SK-N-SH (cell line): Measurements from ENCODE around the gene TSC22D1. TPM values are rescaled to one million over a fixed set of nuclear protein-coding genes. Genes with fewer than 3 reads are reported as not detected.

Source experiments
- CTCF ChIA-PET: fragments of 300-600, 350-600 bp; formaldehyde crosslinking; extraction: SDS; loops from one replicate; lab custom pipeline; 2021; lab: Yijun Ruan, JAX
- POLR2A ChIA-PET: fragments of 350-600 bp; sonication (Branson Sonifier 250); formaldehyde crosslinking; extraction: SDS; loops from one replicate; lab custom pipeline; 2020; ENCODE audit warnings: antibody characterized with exemption, inconsistent platforms; lab: Yijun Ruan, JAX
- DNase-seq: peaks from one replicate; pipeline ENCODE4 v3.0.0; 2012
- H2AFZ ChIP-seq: fragments of 200-600 bp; sonication (generic); 2 replicates; pipeline ENCODE4 v1.8.1; 2016; ENCODE audit warnings: antibody characterized with exemption, mild to moderate bottlenecking, low read depth
- H3F3A ChIP-seq: fragments of 200-600 bp; sonication (generic); replicated peaks from 2 replicates; pipeline ENCODE3; 2016; ENCODE audit warnings: antibody characterized with exemption, mild to moderate bottlenecking; ENCODE audit not compliant: insufficient read depth
- H3K27ac ChIP-seq, 2 experiments: fragments of 200-500 bp in 1 of 2; fragments of 200-600 bp in 1 of 2; sonication (Bioruptor generic) in 1 of 2; sonication (generic), shearing (Covaris generic) in 1 of 2; 2 replicates each; pipeline versions ENCODE4 v1.5.1 to v1.6.1; 2014 to 2016; ENCODE audit warnings: low read depth in 2 of 2, inconsistent platforms in 1 of 2, low read length in 1 of 2, mild to moderate bottlenecking in 1 of 2, mixed read lengths in 1 of 2
- H3K27me3 ChIP-seq: fragments of 200-600 bp; sonication (generic), shearing (Covaris generic); 2 replicates; pipeline ENCODE4 v1.6.1; 2016; ENCODE audit warnings: mixed run types; ENCODE audit not compliant: insufficient read depth
- H3K36me3 ChIP-seq, 2 experiments: fragments of 200-500 bp in 1 of 2; fragments of 200-600 bp in 1 of 2; sonication (Bioruptor generic) in 1 of 2; sonication (generic) in 1 of 2; replicated peaks in 1 of 2; 2 replicates each; pipeline versions ENCODE3 to v1.5.1; 2014 to 2016; ENCODE audit warnings: low read length in 1 of 2, mild to moderate bottlenecking in 1 of 2; ENCODE audit not compliant: insufficient read depth in 2 of 2, control insufficient read depth in 1 of 2
- H3K4me1 ChIP-seq, 2 experiments: fragments of 200-500 bp in 1 of 2; fragments of 200-600 bp in 1 of 2; sonication (Bioruptor generic) in 1 of 2; sonication (generic), shearing (Covaris generic) in 1 of 2; 2 replicates each; pipeline versions ENCODE4 v1.5.1 to v1.6.1; 2014 to 2016; ENCODE audit warnings: low read depth in 1 of 2, low read length in 1 of 2, mixed run types in 1 of 2; ENCODE audit not compliant: insufficient read depth in 2 of 2, control insufficient read depth in 1 of 2
- H3K4me2 ChIP-seq: fragments of 200-600 bp; sonication (generic), shearing (Covaris generic); 2 replicates; pipeline ENCODE4 v1.6.1; 2017; ENCODE audit warnings: mixed run types
- H3K4me3 ChIP-seq, 2 experiments: fragments of 200-500 bp in 1 of 2; fragments of 200-600 bp in 1 of 2; sonication (Bioruptor generic) in 1 of 2; sonication (generic), shearing (Covaris generic) in 1 of 2; 2 replicates each; pipeline versions ENCODE4 v1.5.1 to v1.8.1; 2014 to 2016; ENCODE audit warnings: low read depth in 2 of 2, inconsistent platforms in 1 of 2, low read length in 1 of 2, mild to moderate bottlenecking in 1 of 2, mixed read lengths in 1 of 2, moderate library complexity in 1 of 2
- H3K79me2 ChIP-seq: fragments of 200-600 bp; sonication (generic); 2 replicates; pipeline ENCODE4 v1.8.1; 2017; ENCODE audit warnings: mild to moderate bottlenecking; ENCODE audit not compliant: insufficient read depth
- H3K9ac ChIP-seq: fragments of 200-600 bp; sonication (generic); 2 replicates; pipeline ENCODE4 v1.6.1; 2017; ENCODE audit warnings: mixed run types
- H3K9me2 ChIP-seq: fragments of 200-600 bp; sonication (generic); 2 replicates; pipeline ENCODE4 v1.6.1; 2017; ENCODE audit warnings: mixed run types
- H3K9me3 ChIP-seq: fragments of 200-600 bp; sonication (generic); 2 replicates; pipeline ENCODE4 v1.6.1; 2017; ENCODE audit warnings: mixed run types, mild to moderate bottlenecking, moderate library complexity
- H4K20me1 ChIP-seq: fragments of 200-600 bp; sonication (generic); 2 replicates; pipeline ENCODE4 v1.6.1; 2017; ENCODE audit warnings: mild to moderate bottlenecking, mixed run types; ENCODE audit not compliant: insufficient read depth
- CHD2 ChIP-seq: fragments of 150-350 bp; IDR thresholded peaks from 2 replicates; pipeline ENCODE4 v1.6.1; 2018; ENCODE audit warnings: low read length; ENCODE audit not compliant: partially characterized antibody
- CTCF ChIP-seq: fragments of 200-600 bp; sonication (generic); IDR thresholded peaks from 2 replicates; pipeline ENCODE4 v1.6.1; 2017; ENCODE audit warnings: antibody characterized with exemption, mild to moderate bottlenecking, moderate library complexity
- EP300 ChIP-seq, 2 experiments: IDR thresholded peaks; 2 replicates each; pipeline versions ENCODE4 v1.4.0 to v1.6.1; 2012; ENCODE audit warnings: borderline replicate concordance in 1 of 2, low read depth in 1 of 2, low read length in 1 of 2
- EZH2phosphoT487 ChIP-seq: fragments of 200-600 bp; sonication (generic); IDR thresholded peaks from 2 replicates; pipeline ENCODE4 v1.6.1; 2017; ENCODE audit warnings: low read depth, mixed run types, mild to moderate bottlenecking, antibody characterized with exemption, moderate library complexity, borderline replicate concordance
- FOXJ3 ChIP-seq: sonication (generic); formaldehyde crosslinking; IDR thresholded peaks from 2 replicates; pipeline ENCODE4 v1.5.1; 2020; ENCODE audit warnings: mild to moderate bottlenecking, missing genetic modification reagents
- GABPA ChIP-seq: IDR thresholded peaks from 2 replicates; pipeline ENCODE4 v1.4.0; 2012; ENCODE audit warnings: low read depth, mild to moderate bottlenecking
- IRF3 ChIP-seq: fragments of 150-350 bp; IDR thresholded peaks from 2 replicates; pipeline ENCODE4 v1.6.1; 2016; ENCODE audit warnings: mild to moderate bottlenecking, low read depth, low read length
- JUND ChIP-seq: IDR thresholded peaks from 2 replicates; pipeline ENCODE4 v1.4.0; 2012
- MAX ChIP-seq: IDR thresholded peaks from 2 replicates; pipeline ENCODE4 v1.4.0; 2012; ENCODE audit warnings: low read depth
- MEF2A ChIP-seq: IDR thresholded peaks from 2 replicates; pipeline ENCODE4 v1.4.0; 2012; ENCODE audit warnings: low read depth, borderline replicate concordance
- NRF1 ChIP-seq: IDR thresholded peaks from 2 replicates; pipeline ENCODE4 v1.6.1; 2012; ENCODE audit warnings: low read depth, mild to moderate bottlenecking, low read length
- PBX3 ChIP-seq: IDR thresholded peaks from 2 replicates; pipeline ENCODE4; 2012
- RAD21 ChIP-seq: IDR thresholded peaks from 2 replicates; pipeline ENCODE4 v1.6.1; 2012; ENCODE audit warnings: mild to moderate bottlenecking, low read length
- RFX5 ChIP-seq: IDR thresholded peaks from 2 replicates; pipeline ENCODE4 v1.6.1; 2012; ENCODE audit warnings: mild to moderate bottlenecking, improper control_type of control experiment, low read length
- SIN3A ChIP-seq: IDR thresholded peaks from 2 replicates; pipeline ENCODE4 v1.6.1; 2012; ENCODE audit warnings: low read depth, mild to moderate bottlenecking, low read length, moderate library complexity, borderline replicate concordance
- TCF12 ChIP-seq: IDR thresholded peaks from 2 replicates; pipeline ENCODE4 v1.4.0; 2012
- USF1 ChIP-seq: IDR thresholded peaks from 2 replicates; pipeline ENCODE4 v1.4.0; 2012; ENCODE audit warnings: low read depth, borderline replicate concordance
- USF2 ChIP-seq: fragments of 150-350 bp; IDR thresholded peaks from 2 replicates; pipeline ENCODE4 v1.6.1; 2017; ENCODE audit warnings: antibody characterized with exemption, low read length, low read depth, borderline replicate concordance
- YY1 ChIP-seq: IDR thresholded peaks from 2 replicates; pipeline ENCODE4 v1.4.0; 2012; ENCODE audit warnings: low read depth, mild to moderate bottlenecking
- ZBTB33 ChIP-seq: IDR thresholded peaks from 2 replicates; pipeline ENCODE4 v1.4.0; 2012; ENCODE audit warnings: low read depth, borderline replicate concordance
- WGBS: methylation state at CpG from one replicate; pipeline ENCODE4 v1.1.6; 2017; ENCODE audit warnings: low lambda C conversion rate; 5-methylcytosine and 5-hydroxymethylcytosine counted together
- polyA plus RNA-seq, 3 experiments: library from polyadenylated mRNA; depleted of rRNA; stranded (reverse); fragments of >200 nt; gene quantifications; 2 replicates each; pipeline ENCODE4 v1.2.3, GENCODE V29; 2012

The TSC22D1 gene
- polyA plus RNA-seq, 1 of the 3 experiments (the other 2 are of a cell fraction) = 137 TPM

- H3K4me3 ChIP-seq = no peak overlapping the region
- H3K4me1 ChIP-seq = peaks cover 0 to 4% of the 10 kb centered on the region in 2 experiments; a peak in 1 of 4 replicates
- no peaks in the 10 kb centered on the region for H3K9me2 ChIP-seq
- 89% methylated on average over 6 of the region's 6 CpGs for WGBS
- TF ChIP-seq EP300 (IDR thresholded peaks at IDR 0.05; ENCODE audit: borderline replicate concordance in 1 of 2, low read depth in 1 of 2, low read length in 1 of 2) (no peak), TCF12 (no peak), FOXJ3 (CRISPR knock-in tag) (no peak), RFX5 (no peak), CTCF (no peak), ZBTB33 (no peak), MAX (no peak), EZH2phosphoT487 (no peak), NRF1 (no peak), CHD2 (no peak), PBX3 (no peak), YY1 (no peak), RAD21 (no peak), IRF3 (no peak), USF1 (no peak), USF2 (no peak), SIN3A (no peak), JUND (no peak), MEF2A (no peak), GABPA (no peak)
- no peak for DNase-seq
- H3K27ac ChIP-seq = no peak overlapping the region
- no peaks in the 10 kb centered on the region for H3K79me2 ChIP-seq
- no peaks in the 10 kb centered on the region for H3K27me3 ChIP-seq
- H3K9ac ChIP-seq = no peak overlapping the region
- no peaks in the 10 kb centered on the region for H3K36me3 ChIP-seq
- no peak overlapping the region for H2AFZ ChIP-seq
- H3K4me2 ChIP-seq = no peak overlapping the region
- no peaks in the 10 kb centered on the region for H3F3A ChIP-seq
- H4K20me1 ChIP-seq = no peaks in the 10 kb centered on the region
- POLR2A ChIA-PET = no interaction called here
- no peaks in the 10 kb centered on the region for H3K9me3 ChIP-seq
- CTCF ChIA-PET = interaction anchor here (0.5 to 1.4 kb wide), 2 partner anchors 10 to 62 kb away, joined by 3 to 4 read pairs; no protein-coding TSS in a partner anchor
Observed at GRCh38 chr13:44410328-44410859, 165.7 kb downstream of the TSC22D1 start.
